HG03439 (cell line): ENCODE results near the gene REG4.

ENCODE experiments used
- ATAC-seq: cut with Tn5 transposase; IDR thresholded peaks from one replicate; pipeline ENCODE4 v1.9.1; 2021; ENCODE audit warnings: mild to moderate bottlenecking, moderate library complexity; ENCODE audit not compliant: unreplicated experiment

The REG4 gene

DNA sequence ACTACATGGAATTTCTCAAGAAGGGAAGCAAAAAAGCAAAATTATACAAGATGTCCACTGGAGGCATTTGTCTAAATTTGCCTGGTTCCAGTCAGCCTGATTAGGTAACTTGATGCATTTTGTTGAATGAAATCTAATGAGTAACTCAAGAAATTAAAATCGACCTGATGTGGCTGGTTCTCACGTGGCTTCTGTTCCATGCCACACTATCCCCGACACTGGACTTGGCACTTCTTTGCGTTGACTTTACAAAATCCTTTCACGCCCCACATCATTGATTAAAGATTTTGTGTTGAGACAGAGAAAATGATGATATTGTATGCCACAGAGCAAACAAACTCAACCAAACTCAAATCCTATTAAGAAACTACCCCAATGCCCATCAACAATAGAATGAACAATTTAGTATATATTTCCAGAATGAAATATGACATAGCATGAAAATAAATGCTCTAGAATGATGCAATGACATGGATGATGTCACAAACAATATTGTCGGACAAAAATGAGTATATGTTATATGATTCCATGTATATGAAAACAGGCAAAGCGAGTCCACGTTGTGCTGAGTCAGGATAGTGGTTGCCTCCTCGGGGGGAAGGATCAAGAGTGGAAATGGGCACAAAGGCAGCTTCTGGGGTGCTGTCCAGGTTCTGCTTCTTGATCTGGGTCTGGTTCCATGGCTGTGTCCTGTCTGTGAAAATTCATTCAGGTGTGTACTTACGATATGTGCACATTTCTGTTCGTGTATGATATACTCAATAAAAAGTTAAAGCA lies 29.6 kb downstream of the REG4 start:
- no peak for ATAC-seq

DNA sequence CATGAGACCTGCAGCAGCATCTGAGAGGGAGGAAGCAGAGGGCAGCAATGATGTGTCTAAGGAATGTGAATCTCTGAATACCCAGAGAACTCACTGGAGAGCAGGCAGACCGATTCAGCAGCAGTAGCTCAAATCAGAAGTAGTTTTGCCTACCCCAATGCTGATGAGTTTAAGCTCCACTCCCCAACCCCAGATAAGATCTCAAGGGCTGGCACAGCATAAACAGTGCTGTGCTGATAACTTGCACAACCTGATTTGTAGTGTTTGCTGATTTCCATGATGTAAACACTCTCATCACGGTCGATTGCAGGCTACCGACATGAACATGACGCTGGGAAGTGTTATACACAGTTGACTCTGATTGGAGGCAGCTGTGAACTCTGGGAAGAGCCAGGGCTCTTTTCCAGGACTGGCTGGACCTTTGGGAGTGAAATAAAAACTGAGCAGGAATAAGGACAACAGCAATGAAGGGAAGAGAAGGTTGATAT lies 31.3 kb downstream of the REG4 start:
- no peak for ATAC-seq

DNA sequence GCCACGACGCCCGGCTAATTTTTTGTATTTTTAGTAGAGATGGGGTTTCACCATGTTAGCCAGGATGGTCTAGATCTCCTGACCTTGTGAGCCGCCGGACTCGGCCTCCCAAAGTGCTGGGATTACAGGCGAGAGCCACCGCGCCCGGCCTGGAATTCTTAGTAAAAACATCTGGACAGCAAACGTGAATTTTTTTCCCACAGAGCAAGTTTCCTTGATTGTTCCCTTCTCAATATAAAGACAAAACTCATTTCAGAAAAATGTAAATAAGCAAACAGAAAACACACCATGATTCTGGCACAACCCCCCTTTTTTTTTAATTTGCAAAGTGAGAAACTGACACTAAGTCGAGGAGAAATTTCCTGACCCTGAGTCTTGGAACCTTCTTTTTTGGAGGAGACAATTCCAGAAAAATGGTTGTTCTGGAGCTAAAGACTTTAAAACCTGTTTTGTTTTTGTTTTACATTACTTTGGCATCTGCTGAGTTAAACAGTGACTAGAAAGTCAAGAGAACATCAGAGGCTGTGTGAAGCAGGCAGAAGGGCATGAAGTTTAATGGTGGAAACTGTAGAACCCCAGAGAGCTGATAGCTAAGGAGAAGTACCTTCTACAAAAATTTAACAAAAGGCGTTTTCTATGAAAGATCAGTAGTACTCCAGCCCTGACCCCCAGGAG lies 32.2 kb downstream of the REG4 start:
- no peak for ATAC-seq

DNA sequence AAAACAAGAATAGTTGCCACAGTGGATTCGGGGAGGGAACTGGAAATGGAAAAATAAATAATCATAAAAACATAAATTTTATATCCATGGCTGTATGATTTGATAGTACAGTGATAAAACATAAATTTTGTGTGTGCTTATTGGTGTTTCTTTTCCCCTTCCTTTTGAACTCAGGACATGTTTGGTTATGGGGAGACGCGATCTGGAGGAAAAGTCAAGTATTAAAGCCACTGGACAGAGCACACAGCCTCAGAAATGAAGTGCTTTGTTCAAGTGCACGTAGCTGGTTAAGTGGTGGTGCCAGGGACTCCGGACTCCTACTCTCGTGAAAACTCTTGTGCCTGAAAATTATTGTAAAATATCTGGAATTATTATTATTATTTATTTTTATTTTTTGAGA lies 32.9 kb downstream of the REG4 start:
- ATAC-seq: no peak

DNA sequence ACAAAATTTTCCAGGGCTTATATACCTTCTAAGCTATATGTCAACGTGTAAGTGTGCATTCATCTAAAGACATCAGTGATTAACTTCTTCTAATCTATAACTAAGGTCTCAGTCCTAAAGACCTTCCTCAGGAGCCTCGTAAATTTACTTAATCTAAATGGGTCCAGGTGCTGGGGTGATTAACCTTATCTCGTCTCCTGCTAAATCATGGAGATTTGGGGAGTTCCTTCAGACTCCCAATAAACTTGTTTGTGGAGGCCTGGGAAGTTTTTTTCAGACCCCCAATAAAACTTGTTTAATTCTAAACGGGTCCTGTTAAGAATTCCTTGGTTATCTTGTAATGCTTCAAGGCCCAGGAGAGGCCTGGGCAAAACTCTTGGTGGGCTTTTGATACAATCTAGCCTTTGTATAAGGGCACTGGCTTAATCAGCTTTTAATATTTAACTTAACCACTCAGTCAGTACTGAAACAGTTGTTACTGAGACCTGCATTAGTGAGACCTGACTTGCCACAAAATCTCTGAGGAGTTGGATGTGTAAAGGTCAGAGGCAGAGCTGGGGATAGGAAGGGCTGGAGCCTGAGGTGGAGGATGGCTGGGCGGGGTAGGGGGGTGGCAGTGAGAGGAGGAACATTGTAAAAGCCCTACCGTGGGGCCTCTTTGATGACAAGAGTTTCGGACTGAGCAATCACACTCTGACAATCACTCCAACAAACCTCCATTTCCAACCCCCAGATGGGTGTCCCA lies 36.3 kb downstream of the REG4 start:
- no peak for ATAC-seq

DNA sequence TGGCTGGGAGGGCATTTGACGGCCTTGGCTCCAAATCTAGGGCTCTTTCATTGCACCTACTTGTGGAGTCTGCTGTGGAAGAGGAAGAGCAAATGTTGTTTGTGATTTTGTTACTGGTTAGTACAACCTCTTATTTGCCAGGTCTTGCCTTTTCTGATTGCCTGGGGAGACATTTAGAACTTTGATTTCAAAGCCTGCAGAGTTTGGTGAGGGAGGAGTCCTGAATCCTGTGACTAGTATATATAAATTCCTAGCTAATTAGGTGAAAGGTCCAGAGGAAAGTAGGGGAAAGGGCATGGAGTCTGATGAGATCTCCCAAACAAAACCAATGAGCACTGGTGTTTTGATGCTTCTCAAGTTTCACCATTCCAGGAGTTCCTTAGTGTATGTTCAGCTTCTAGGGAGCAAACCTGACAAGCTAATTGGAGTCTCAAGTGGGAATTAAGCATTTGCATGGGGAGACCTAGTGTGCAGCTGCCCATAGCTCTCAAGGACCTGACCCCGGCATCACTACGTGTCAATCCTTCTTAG lies 37.5 kb downstream of the REG4 start:
- ATAC-seq: no peak

DNA sequence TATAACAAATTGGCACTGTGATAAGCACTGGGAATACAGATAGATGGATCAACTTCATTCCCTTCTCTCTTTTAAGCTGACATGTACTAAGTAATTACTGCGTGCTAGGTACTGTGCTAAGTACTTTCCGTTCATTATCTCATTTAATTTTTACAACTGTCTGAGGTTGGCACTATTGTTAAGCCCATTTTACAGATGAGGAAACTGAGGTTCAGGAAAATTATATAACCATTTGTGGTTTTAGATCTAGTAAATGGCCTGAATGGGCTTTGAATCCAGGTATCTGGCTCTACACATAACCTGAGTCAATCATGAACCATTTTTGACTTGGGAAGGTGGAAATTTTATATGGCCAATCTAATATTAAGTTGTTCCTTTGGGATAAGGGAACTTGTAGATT lies 39.0 kb downstream of the REG4 start:
- ATAC-seq: no peak

DNA sequence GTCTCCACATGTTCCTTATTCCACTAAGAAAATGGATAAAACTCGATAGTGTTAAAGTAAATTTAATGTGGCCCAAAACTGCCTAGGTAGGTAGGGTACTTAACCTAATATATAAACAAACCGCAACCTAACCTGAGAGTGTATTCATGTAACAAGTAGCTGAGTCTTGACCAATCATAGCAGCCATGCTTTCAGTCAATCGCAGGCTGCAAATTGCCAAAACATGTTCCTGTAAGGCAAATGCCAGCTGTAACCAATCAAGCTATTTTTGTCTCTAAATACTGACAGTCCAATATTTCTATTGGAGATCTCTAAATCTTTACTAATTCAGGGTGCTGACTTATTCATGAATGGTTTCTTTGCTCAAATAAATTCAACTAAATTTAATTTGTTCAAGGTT lies 39.5 kb downstream of the REG4 start:
- ATAC-seq: no peak

DNA sequence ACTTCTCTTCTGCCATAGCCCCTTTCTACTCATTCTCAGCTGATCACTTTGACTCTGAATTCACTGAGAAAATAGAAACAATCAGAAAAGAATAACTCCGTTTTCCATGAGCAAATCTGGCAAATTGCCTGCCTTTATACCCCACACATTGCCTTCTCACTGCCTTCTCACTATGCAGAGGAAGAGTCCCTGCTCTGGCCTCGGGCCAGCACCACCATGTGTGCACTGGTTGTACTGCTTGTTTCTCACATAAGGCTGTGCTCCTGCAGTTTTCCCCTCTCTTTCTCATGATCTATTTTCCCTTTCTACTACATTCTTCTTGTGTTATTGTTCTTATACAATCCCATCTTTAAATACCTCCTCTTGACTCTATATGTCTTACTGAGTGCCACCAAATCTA lies 40.2 kb downstream of the REG4 start:
- ATAC-seq: no peak

DNA sequence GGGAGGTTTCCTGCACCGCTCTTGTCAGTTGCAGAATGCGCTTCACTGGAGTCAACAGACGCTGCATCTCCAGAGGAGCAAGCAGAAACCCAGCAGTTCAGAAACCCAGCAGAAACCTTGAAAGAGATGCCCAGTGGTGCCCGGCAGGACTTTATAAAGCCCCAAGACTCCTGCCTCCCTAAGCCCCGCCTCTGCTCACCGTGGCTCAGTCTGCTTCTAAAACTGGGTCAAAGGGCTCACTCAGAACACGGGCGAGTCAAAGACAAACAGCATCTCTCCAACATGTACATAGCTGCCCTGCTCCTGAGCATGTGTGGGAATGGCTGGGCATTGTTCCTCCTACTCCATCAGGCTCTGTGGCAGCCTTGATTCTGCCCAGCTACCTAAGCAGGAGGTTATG lies 42.5 kb downstream of the REG4 start, which contains the start of gene HMGCS2:
Gene HMGCS2 (minus strand): TSS at position 128 of the 400 bp plus-strand sequence. CDS start 61 bp downstream, at position 67.
- ATAC-seq: no peak

DNA sequence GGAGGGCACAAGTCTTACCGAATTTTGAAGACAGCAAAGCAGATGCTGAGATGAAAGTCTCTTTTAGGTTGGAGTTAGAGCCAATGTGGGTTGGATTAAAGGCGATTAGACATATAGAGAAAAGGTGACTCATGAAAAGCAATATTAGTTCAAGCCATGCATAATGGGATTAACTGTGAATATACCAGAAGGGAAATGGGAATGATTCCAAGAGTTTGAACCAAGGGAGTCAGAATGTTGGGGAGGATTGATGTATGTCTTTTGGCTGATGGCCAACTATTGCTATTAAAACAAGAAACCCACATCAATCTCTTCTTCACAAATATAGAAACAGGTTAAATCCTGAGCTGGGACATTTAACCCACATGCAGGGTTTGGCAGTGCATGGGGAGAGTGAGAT lies 43.8 kb downstream of the REG4 start:
- ATAC-seq: no peak

DNA sequence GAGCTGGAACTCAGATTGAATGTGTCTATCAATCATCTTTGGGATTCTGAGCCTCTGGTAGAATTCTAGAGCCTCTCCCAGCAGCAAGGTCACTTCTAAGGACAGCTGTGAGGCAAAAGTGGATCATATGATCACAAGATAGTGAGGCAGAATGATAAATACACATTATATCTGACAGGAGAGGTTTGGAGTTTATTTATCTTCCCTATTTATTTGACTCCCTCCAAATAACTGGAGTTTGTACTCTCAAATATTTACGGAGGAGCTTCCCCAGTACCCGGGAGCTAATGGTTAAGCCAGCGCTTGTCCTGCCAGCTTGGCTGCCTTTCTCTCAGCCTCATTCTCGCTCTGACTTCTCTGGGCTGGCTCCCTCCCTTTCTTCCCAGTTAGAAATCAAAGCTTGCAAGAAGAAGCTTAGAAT lies 44.9 kb downstream of the REG4 start:
- ATAC-seq: no peak

DNA sequence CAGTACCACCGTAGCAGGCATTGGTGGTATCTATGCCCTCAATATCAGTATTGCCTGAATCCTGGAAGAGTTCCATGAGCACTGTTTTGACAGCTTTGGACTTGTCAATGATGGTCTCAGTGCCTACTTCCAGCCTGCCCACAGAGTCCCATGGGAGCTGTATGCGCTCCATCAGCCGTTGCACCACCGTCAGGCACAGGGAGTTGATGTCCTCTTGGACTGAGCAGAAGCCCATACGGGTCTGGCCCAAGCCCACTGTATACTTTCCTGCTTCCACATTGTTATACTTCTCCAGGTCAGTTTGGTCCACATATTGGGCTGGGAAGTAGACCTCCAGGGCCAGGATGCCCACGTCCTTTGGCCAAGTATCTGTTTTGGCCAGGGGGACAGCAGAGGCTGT lies 47.0 kb downstream of the REG4 start:
- no peak for ATAC-seq

DNA sequence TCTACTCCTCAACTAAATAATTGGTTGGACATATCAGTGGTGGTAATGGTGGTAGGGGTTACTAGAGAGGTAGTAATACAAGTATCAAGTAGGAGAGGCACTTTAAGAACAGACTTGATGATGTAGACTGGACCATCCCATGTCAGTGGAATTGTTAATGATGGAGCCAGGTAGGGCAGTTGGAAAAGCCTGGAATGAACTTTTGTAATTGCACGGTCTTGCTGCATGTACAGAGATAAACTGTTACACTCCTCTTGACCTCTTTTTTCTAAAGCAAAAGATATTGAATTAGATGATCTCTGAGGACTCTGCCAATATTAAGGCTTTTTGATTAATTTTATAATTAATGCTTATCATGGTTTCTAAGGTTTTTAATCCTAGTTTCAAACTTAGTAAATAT lies 48.3 kb downstream of the REG4 start:
- ATAC-seq: no peak

DNA sequence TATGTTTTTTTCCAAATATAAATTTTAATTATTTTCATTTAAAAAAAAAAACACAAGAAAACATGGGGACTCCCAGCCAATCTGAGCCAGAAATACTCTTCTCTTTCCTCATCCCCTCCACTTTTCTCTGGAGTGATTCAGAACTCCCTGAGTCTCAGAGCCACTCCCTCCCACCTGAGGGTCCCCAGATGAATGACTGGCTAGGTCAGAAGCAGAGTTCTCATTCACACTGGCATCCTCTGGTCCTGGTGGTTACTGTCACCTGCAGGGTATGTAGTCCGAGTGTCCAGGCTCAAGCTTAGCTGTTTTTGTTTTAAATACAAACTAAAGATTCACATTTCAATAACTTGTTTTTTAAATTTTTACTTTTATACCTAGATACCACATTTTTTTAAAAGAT lies 48.9 kb downstream of the REG4 start:
- ATAC-seq: no peak

DNA sequence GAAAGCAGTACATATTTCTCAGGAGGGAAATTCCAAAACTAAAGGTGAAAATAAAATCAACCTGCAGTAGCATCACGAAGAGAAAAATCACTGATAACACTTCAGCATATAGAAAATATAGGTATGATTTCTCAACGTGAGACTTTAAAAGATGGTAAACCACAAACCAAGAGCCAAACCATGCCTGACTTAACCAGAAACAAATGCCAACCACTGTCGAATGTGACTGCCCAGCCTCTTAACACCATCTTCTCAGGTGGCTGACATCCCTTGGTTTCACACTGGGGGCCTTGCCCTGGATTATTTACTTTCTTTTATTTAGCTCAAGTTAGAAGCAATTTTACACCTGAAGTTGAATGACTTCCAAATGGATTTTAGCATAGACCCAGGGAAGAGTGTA lies 52.7 kb downstream of the REG4 start:
- ATAC-seq: no peak

DNA sequence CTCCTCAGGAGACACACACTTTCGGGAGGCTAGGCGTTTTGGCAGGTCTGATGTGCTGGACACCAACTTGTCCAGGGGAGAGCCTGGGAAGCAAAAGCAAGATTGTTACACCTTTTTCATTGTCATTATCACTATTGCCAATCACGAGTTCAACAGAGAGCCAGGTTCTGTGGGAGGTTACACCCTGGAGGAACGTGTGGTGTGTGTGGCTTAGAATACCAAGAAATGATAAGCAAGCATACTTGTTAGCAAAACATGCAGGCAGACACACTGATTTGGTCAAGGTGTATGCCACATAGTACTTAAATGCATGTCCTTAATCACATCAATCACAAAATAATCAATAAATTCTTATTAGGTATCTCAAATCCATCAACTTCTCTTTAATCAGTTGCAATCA lies 58.7 kb downstream of the REG4 start:
- no peak for ATAC-seq

DNA sequence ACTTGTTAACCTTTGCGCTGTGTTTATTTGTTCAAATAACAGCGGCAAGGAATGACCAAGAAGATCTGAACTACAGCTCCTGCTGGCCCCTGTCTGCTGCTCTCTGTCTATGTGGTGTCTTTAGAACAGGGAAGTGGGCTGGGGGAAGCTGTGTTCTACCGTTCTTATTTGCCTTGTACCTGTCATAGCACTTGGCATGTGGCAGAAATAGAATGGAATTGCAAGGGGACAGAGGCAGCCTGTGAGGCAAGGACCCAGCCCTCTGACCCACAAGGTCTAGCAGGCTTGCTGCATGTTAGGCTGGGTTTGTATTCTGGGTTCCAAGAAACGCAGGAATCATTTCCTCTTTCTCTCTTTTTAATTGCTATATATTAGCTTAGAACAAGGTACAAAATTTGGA lies 63.2 kb downstream of the REG4 start:
- no peak for ATAC-seq

DNA sequence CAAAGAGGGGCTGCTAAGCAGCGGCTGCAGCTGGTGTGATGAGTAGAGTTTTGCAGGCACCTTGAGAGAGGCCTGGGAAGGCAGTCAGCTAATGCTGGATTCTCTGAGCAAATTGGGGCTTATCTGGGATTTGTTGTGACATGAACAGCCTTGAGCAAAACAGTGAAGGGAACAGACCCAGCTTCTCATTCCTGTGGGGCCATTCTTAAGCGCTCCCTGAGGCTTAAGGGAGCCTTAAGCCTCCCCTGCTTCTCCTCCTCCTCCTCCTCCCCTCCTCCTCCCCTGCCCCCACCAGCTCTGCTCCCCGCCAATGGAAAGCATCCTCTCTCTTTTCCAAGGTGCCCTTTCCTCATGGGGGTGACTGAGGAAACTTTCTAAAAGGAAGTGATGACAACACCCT lies 63.8 kb downstream of the REG4 start:
- ATAC-seq: no peak

DNA sequence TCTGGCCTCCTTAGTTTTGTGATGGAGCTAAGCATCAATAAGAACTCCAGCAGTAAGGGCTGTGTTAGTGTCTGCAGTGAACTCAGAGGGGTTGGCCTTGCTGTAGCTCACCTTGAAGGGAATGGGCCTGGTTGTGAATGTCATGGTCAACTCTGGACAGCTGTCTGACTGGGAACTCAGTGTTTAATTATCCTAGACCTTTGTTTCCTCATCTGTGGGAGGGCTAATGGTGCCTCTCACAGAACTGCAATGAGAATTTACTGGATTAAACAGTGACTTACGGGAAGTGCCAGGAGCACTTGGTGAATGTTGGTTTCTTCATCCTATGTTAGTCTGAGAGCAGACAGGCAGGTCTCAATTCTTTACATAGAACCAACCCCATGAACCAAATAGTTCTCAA lies 66.2 kb downstream of the REG4 start:
- ATAC-seq: no peak

DNA sequence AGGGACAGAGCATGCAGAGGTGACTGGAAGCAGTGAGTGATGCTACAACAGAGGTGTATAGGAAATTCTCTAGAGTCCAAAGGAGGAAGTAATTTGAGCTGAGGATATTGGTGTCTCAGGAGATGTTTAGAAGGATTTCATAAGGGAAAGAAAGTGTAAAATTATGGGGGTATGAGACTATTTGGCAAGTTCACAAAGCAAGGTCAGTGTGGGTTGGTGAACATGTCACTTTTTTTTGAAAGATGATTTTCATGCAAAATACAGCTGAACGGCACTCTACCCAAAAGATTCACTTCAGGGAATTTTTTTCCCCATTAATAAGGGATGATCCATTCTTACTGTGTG lies 66.7 kb downstream of the REG4 start:
- no peak for ATAC-seq
